ENCODE data around the gene CCT8.

DNA sequence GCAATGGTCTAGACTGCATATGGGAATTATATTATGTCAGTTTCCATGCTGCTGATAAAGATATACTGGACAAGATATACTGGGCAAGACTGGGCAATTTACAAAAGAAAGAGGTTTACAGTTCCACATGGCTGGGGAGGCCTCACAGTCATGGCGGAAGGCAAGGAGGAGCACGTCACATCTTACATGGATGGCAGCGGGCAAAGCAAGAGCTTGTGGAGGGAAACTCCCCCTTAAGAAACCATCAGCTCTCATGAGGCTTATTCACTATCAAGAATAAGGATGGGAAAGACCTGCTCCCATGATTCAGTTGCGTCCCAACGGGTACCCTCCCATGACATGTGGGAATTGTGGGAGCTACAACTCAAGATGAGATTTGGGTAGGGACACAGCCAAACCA, 21.2 kb downstream of the CCT8 start:
- TF ChIP-seq, protein P1, sequence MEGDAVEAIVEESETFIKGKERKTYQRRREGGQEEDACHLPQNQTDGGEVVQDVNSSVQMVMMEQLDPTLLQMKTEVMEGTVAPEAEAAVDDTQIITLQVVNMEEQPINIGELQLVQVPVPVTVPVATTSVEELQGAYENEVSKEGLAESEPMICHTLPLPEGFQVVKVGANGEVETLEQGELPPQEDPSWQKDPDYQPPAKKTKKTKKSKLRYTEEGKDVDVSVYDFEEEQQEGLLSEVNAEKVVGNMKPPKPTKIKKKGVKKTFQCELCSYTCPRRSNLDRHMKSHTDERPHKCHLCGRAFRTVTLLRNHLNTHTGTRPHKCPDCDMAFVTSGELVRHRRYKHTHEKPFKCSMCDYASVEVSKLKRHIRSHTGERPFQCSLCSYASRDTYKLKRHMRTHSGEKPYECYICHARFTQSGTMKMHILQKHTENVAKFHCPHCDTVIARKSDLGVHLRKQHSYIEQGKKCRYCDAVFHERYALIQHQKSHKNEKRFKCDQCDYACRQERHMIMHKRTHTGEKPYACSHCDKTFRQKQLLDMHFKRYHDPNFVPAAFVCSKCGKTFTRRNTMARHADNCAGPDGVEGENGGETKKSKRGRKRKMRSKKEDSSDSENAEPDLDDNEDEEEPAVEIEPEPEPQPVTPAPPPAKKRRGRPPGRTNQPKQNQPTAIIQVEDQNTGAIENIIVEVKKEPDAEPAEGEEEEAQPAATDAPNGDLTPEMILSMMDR (IDR thresholded peaks at IDR 0.05 in 8 of 11, conservative IDR thresholded peaks at IDR 0.05 in 3 of 11), result no peak
- TF ChIP-seq POLR2A (IDR thresholded peaks at IDR 0.05), result no peak
- TF ChIP-seq POLR2AphosphoS5 (IDR thresholded peaks at IDR 0.05), result no peak
